Activated CD4-positive, alpha-beta T cell treated with anti-CD3 and anti-CD28 coated beads for 4 hours (primary cell): Measurements from ENCODE around the gene PYGB.
A peak's percentile ranks its signal among the peaks of the same experiment; 100 is the strongest.

Source experiments
- DNase-seq, 2 donors: peaks; one replicate each; pipeline ENCODE4 v3.0.0-alpha.2; 2020

Gene PYGB

DNA sequence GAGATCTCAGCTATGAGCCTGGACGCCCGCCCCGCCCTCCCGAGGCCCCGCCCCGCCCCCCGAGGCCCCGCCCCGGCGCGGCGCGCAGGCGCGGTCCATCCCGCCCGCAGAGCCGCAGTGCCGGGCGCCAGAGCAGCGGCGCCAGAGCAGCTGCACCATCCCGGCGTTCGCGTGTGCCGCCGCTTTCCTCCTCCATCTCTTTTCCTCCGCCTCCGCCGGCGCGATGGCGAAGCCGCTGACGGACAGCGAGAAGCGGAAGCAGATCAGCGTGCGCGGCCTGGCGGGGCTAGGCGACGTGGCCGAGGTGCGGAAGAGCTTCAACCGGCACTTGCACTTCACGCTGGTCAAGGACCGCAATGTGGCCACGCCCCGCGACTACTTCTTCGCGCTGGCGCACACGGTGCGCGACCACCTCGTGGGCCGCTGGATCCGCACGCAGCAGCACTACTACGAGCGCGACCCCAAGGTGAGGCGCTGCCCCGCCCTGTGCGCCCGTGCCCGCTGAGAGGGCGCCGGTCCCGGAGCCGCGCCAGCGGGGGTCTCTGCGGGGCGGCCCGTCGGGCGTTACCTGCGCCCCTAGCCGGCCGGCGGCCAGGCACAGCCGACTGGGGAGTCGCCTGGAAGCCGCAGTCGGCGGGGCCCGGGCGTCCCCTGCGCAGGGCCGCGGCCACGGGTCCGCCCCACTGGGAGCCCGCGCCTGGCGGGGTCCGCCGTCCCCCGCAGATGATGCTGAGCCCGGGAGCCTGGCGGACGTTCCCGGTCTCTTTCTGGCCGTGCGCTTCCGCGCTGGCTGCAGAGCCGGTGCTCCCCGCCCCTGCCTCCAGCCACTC is at the start of gene PYGB:
Gene PYGB (plus strand): TSS at position 130 of the 830 bp plus-strand sequence. CDS start 94 bp downstream, at position 224.
- DNase-seq, result peak; percentile 68 to 69

DNA sequence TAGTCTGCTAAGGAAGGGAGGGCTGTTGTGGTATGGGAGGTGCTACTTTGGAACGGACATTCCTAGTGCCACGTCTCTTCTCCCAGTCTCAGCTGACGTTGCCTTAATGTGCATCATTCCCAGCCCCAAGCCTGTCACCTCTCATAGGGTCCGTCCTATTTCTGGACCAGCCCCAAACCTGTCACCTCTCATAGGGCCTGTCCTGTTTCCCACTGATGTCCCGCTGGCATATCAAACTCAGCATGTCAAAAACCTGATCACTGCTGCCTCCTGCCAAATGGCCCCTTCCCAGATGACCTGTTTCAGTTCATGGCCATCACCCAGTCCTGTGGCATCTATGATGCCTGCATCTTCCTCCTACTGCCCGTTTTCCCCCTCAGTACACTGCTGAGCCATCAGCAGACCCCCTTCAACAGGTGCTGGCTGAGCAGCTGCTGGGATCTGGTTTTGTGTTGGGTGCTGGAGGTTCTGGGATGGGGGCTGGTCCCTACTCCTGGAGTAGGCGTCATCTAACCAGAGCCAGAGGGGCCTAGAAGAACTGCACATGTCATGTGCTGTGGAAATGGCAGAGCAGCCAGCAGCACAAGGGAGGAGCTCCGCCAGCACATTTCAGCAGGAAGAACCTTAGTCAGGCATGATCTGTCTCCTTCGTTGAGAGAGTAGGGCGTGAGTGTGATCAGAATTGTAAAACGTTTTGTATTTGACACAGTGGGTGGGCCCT is 49.1 kb upstream of the PYGB start:
- DNase-seq, result no peak

DNA sequence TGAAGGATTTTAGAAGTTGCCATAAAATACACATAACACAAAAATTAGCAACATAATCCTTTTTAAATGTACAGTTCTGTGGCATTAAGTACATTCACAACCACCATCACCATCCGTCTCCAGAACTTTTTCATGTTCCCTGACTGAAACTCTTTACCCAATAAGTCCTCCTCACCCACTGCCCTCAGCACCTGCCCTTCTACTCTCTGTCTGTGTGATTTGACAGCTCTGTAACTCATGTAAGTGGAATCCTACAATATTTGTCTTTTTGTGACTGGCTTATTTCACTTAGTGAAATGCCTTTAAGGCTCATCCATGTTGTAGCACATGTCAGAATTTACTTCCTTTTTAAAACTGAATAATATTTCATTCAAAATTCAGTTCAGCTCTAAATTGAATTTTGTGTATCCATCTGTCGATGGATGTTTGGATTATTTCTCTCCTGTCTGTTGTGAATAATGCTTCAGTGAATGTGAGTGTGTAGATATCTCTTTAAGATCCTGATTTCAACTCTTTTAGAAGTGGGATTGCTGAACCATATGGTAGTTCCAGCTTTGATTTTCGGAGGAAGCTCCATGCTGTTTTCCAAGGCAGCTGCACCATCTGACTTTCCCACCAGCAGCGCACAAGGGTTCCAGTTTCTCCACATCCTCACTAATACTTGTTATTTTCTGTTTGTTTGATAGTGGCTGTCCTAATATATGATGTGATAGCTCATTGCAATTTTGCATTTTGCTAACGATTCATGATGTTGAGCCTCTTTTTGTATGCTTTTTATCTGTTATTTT is 48.2 kb upstream of the PYGB start:
- no peak for DNase-seq

DNA sequence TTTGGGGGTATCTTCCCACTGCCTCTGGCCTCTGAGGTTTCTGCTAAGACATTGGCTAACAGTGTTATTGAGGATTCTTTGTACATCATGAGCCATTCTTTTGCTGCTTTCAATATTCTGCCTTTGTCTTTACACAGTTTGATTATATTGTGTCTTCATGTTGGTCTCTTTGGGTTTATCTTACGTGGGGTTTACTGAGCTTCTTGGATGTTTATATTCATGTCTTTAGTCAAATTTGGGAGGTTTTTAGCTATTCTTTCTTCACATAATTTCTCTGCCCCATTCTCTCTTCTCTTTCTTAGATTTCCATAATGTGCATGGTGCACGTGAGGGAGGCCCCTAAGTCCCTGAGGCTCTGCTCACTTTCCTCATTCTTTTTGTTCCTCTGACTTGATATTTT is 44.8 kb upstream of the PYGB start:
- DNase-seq, result no peak

DNA sequence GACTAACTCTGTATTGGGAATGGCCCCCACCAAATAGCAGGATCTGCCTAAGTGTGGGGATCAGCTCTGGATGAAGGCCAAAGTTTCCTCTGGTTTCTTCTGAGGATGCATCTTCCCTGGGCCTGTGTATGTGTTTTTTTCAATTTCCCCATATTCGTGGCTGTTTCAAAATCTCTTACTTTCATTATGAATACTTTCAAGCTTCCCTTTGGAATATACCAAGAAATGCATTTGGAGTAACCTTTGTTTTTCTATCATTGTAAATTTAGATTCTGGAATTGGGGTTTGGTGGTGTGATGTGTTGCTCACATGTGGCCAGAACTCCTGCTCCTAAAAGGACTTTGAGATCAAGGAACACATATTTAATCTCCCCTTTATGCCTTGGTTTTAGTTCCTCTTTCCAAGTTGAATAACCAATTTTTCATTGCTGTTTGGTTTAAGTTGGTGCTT is 44.0 kb upstream of the PYGB start:
- DNase-seq, result no peak

DNA sequence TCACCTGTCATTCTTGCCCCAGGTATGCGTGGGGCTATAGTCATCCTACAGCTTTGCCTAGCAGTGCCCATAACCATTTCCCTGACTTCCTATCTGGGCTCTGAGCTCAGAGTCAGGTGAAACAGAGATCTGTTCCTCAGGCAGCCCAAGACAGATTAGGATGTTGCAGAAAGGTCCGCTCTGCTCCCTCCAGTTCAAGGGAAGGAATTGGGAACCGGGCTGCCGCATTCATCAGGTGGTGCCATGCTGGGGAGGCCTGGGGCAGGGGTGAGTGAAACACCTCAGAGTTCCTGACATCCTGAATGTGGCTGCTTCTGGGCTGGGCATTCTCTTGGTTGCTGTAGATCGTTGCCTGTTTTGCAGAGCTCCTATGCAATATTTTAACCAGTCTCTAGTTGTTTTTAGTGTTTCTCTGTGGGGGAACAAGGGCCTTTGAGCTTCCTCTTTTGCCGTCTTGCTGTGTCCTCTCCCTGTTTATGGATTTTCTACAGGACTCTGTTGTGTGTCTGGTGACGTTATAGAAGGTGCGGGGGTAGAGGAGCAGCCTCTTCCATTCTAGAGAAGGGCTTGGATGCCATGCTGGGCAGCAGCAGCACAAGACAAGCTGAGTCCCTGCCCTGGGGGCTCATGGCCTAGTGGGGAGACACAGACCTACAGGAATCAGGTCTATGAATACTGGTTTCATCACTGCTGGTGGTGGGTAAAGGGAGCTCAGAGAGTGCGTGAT is 43.2 kb upstream of the PYGB start:
- no peak for DNase-seq

DNA sequence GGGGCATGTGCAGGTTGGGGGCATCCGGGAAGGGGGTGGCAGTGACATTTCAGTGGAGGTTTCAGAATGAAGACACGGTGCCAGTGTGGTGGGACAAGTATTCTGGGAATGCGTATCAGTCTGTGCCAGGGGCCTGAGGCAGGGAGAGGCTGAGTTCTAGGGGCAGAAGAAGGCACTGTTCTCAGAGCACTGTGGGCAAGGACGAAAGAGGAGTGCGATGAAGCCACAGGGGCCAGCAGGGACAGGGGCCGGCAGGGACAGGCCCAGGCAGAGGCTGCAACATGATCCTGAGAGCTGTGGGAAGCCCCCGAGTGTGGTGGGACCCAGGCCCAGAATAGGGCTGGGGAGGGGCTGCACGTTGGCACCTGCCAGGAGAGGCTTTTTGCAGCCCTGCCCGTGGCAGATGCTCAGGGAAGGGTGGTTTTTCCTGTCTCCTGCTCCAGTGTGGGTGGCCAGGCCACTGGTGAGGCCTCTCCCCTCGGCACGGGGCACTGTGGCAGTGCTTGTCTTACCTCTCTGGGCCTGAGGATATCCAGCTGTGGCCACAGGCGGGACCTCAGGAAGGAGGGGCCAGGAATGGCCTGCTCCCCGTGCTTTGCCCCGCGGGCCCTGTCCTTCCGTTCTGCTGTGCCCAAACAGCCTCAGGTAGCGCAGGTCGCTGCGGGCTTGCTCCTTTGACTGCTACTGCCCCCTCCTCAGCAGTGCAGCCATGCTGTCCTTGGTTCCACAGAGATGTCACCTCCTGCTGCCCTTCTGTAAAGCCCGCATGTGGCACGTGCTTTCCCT is 42.4 kb upstream of the PYGB start:
- no peak for DNase-seq

DNA sequence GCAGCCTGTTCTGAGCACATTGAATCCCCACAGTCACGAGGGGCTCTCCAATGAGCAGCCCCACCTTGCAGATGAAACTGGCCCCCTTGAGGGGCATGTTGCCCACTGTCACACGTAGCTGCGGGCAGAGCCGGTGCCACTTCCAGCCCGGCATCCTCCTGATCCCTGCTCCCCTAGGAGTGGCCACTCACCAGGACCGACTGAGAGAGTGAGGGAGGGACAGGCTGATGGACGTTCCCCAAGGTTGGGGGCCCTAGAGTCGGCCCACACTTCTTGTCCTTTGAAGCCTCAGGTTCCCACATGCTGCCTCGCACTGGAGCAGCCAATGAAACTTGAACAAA is 41.9 kb upstream of the PYGB start:
- DNase-seq, result no peak

DNA sequence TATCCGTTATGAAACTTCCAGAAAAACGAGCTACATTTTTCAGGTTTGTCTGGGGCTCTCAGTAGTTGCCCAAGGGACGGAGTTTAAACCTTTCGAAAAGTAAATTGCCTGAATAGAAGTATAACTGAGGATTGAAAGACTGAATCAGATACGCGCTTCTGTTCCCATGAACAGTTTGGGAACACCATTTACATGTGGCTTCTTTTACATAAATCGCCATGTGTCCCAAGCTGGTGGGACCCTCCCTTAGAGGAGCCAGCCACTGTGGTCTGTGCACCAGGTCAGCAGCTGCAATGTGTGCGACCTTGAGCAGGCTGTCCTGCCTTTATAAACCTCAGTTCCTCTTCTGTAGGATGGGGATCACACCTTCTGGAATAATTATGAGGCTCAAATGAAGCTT is 41.3 kb upstream of the PYGB start:
- DNase-seq, result no peak

DNA sequence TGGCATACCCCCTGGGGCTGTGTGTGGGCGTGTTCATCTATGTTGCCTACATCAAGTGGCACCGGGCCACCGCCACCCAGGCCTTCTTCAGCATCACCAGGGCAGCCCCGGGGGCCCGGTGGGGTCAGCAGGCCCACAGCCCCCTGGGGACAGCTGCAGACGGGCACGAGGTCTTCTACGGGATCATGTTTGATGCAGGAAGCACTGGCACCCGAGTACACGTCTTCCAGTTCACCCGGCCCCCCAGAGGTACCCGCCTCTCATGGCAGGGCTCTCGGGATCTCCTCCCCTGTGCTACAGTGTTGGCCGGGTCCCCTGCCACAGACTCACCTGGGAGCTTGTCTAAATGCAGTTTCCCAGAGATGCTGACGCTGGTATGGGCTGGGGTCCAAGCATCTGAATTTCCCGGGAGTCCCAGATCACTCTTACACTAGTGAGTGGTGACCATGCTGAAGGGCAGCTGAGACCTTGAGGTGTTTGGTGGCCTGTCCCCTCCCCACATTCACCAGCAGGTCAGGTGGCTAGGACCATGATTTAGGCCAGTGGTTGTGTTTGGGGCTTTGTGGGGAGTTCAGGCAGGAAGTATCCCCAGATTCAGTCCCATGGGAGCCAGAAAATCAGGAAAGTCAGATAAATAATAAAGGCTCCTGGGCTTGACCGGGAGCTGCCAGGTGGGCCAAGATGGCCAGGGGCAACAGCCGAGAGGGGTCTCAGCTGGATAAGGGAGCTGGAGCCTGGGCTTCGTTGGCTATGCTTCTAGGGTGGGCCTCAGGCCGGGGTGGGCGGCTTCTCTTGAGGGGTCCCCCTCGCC is 40.5 kb upstream of the PYGB start:
- no peak for DNase-seq

DNA sequence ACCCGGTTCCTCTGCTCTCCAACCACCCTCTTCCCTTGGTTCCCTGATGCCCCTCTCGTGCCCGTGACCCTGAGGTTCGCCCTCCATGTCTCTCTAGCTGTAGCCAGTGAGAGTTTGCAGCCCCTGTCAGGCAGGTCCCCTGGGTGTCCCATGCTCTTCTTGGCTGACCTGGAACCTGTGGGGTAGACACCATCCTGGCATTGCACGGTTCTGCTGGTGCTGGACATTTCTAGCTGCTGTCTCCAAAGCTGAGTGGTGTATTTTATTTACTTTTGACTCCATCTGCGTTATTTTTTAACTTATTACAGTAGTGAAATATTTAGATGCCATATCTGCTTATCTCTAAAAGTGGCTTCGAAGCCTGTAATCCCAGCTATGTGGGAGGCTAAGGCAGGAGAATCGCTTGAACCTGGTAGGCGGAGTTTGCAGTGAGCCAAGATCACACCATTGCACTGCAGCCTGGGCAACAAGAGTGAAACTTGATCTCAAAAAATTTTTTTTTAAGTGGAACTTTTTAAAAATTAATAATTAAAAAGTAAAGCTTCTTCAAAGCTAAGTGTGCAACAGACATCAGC is 39.8 kb upstream of the PYGB start:
- no peak for DNase-seq

DNA sequence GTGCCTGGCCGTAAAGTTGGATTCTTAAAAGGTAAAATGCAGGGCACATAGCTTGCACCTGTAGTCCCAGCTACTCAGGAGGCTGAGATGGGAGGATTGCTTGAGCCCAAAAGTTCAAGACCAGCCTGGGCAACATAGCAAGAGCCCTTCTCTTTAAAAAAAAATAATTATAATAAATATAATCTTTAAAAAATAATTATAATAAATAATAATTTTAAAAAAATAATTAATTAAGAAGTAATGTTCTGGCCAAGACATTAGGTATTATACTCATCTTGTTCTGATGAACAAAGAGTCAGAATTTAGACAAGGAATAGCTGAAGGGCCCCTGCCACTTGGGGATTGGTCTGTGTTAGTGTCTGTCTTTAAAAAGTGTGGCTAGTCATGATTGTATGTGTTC is 38.5 kb upstream of the PYGB start:
- no peak for DNase-seq

DNA sequence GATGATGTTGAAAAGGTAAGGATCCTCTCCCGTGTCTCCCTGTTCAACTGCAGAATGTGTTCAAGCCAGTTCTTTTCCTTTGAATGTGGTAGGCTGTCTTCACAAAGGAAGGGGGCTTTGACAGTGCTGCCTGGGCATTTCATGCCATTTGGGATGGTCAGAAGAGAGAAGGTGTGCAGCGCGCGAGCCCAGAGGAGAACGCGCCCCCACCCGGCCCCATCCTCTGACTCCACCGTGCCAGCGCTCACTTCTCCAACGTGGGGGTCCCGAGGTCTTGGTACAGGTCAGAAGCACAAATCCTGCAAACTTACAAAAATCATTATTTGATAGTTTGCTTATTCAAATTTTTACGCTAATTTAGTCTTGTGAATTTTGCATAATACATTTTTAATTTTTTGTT is 38.0 kb upstream of the PYGB start:
- no peak for DNase-seq

DNA sequence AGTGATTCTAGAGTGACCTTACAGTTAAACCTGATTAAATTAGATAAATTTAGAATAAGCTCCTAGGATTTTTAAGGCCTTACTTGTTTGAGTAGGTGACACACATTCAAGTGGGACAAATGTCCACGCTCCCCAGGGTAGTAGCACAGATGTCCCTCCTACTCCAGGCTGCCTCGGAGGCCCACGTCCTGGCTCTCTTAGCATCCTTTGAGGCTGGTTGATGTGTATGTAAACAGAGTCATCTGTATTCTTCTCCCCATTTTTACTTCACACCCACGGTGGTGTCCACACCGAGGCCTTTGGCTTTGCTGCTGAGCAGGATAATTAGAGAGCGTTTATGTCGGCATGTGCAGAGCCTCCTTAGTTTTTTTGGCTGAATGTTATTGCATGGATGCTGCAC is 36.6 kb upstream of the PYGB start:
- no peak for DNase-seq

DNA sequence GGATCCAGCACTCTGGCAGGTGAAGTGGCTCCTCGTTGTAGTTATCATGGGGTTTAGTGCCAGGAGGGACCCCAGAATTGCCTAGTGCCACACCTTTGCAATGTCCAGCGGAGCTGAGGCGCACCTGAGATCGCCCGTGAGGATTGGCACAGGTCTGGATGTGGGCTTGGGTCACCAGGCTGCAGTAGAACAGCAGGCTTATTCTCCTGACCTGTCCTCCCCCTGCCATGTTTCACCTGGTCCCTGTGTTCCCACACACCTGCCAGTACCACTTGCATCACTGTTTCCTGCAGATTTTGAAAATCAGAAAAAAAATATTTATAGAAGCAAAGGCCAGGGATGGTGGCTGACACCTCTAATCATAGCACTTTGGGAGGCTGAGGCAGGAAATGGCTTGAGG is 35.6 kb upstream of the PYGB start:
- DNase-seq, result no peak

DNA sequence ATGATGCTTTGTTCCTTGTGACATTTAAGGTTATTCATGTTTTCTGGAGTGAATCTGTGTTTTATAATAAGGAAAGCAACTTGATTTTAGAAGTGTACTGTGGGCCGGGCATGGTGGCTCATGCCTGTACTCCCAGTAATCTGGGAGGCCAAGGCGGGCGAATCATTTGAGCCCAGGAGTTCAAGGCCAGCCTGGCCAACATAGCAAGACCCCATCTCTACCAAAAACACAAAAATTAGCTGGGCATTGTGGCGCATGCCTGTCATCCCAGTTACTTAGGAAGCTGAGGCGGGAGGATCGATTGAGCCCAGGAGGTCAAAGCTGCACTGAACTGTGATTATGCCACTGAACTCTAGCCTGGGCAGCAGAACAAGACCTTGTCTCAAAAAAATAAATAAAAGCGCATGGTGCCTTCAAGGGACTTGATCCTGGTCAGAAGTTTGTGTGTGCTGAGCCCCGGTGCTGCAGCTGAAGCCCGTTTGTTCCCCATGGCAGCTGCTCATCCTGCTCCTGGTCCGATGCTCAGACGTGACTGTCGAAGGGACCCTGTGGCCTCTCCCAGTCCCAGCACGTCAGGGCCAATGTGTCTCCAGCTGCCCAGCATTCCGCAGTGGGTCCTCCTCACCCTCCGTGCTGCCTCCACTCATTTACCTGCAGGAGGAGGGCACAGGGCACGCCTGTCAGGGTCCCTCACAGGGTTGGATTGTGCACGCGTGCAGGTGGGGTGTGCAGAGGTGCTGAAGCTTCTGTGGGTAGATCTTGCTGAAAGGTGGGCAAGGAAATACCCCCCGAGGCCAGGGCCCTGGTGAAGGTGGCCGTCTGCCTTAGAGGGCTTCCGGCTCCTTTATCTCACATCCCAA is 34.1 kb upstream of the PYGB start:
- DNase-seq, result no peak

DNA sequence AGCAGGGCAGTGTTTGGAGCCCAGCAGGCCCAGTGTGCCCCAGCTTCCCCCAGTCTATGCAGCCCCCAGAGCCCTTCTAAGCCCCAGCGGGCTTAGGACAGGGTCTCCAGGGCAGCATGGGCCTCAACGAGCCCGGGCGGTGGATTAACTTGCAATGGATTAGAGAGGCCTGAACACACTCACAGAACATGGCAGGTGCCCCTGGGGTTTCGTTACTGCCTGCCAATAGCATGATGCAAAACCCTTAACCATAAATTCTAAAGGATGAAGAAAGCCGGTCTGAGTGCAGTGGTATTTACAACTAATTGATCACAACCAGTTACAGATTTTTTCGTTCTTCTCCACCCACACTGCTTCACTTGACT is 33.5 kb upstream of the PYGB start:
- DNase-seq, result no peak

DNA sequence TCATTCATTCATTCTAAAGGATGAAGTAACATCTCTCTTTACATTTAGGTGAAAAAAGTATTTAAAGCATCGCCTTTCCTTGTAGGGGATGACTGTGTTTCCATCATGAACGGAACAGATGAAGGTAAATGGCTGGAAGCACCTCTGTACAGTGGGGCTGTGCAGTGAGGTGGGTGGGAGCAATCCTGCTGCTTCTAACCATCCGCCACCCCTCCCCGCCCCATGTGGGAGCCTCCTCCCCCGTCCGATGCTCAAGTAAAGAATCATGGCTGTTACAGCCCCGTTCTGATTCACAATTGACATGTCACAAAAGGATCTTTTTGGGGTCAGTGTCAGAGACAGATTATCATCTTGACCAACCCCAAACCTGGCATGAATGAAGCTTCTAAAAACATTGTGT is 33.1 kb upstream of the PYGB start:
- DNase-seq, result no peak

DNA sequence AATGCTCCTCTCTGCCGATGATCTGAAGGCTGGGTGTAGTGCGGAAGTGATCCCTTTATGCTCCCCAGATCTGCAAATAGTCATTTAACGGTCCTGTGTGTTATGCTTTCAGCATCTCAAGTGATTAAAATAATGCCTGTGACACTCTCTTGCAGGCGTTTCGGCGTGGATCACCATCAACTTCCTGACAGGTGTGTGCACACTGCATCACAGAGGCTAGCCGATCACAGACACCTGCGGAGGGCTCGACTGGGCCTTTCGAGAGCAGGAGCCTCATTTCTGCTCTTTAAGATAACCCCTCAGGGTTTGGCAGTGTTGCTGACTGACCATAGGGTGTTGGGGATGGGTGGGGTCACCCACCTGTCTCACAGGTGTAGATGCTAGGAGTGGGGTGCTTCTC is 32.4 kb upstream of the PYGB start:
- DNase-seq, result no peak
